ENCODE data around the gene UHRF1. TPM values are rescaled to one million over a fixed set of nuclear protein-coding genes. Genes with fewer than 3 reads are reported as not detected.
A peak's percentile ranks its signal among the peaks of the same experiment; 100 is the strongest.

UHRF1 gene
- total RNA-seq, result under 1 TPM; 0.32 to 0.66 (median 0.44) TPM

GRCh38 chr19:4909156-4909896 lies at the start of gene UHRF1:
Gene UHRF1, plus strand, starts transcription at chr19:4909501. Its CDS starts 1,385 bp downstream, at chr19:4910886.
- intact Hi-C loops (cut with DNase I; ENCODE audit: low total_unique reads), result no loop called here
- Histone ChIP-seq H3K4me1 (peaks cover 15 to 20% of the 10 kb centered on the region in 2 donors), H3K9me3 (no peaks in the 10 kb centered on the region), H3K36me3 (no peaks in the 10 kb centered on the region), H3K4me3 (peak within 1 kb of the TSS; percentile 58 to 72 (median 71)), H3K27me3 (no peaks in the 10 kb centered on the region), H3K27ac (peak within 1 kb of the TSS in 1 of 2 donors; percentile 21)
- DNase-seq (ENCODE audit: low spot score in 2 of 2), result no peak
- TF ChIP-seq POLR2A (IDR thresholded peaks at IDR 0.05) (no peak), POLR2AphosphoS5 (IDR thresholded peaks at IDR 0.05) (no peak)
- TF ChIP-seq, protein P1, sequence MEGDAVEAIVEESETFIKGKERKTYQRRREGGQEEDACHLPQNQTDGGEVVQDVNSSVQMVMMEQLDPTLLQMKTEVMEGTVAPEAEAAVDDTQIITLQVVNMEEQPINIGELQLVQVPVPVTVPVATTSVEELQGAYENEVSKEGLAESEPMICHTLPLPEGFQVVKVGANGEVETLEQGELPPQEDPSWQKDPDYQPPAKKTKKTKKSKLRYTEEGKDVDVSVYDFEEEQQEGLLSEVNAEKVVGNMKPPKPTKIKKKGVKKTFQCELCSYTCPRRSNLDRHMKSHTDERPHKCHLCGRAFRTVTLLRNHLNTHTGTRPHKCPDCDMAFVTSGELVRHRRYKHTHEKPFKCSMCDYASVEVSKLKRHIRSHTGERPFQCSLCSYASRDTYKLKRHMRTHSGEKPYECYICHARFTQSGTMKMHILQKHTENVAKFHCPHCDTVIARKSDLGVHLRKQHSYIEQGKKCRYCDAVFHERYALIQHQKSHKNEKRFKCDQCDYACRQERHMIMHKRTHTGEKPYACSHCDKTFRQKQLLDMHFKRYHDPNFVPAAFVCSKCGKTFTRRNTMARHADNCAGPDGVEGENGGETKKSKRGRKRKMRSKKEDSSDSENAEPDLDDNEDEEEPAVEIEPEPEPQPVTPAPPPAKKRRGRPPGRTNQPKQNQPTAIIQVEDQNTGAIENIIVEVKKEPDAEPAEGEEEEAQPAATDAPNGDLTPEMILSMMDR (IDR thresholded peaks at IDR 0.05), result no peak

GRCh38 chr19:4859697-4860096 lies 49.6 kb upstream of the UHRF1 start:
- Histone ChIP-seq H3K9me3 (no peaks in the 10 kb centered on the region), H3K4me3 (no peak overlapping the region), H3K27me3 (no peaks in the 10 kb centered on the region), H3K27ac (no peak overlapping the region), H3K36me3 (no peaks in the 10 kb centered on the region), H3K4me1 (no peaks in the 10 kb centered on the region)
- no peak for DNase-seq (ENCODE audit: low spot score in 2 of 2)
- intact Hi-C loops (cut with DNase I; ENCODE audit: low total_unique reads), result loop anchor here (10.0 kb wide), 1 partner anchor 45 kb away; no protein-coding TSS in a partner anchor
- TF ChIP-seq POLR2AphosphoS5 (IDR thresholded peaks at IDR 0.05) (no peak), POLR2A (IDR thresholded peaks at IDR 0.05) (no peak)
- TF ChIP-seq, protein P1 (IDR thresholded peaks at IDR 0.05), result no peak

GRCh38 chr19:4861147-4861546 lies 48.2 kb upstream of the UHRF1 start:
- H3K27ac ChIP-seq, result peak overlapping the region; percentile 40 to 58
- intact Hi-C loops (cut with DNase I; ENCODE audit: low total_unique reads), result loop anchor here (10.0 kb wide), 1 partner anchor 46 kb away; no protein-coding TSS in a partner anchor
- H3K4me1 ChIP-seq, result no peaks in the 10 kb centered on the region
- H3K4me3 ChIP-seq, result no peak overlapping the region
- H3K27me3 ChIP-seq, result no peaks in the 10 kb centered on the region
- H3K36me3 ChIP-seq, result no peaks in the 10 kb centered on the region
- DNase-seq (ENCODE audit: low spot score in 2 of 2), result peak; percentile 73 to 84
- TF ChIP-seq, protein P1 (IDR thresholded peaks at IDR 0.05), result no peak
- TF ChIP-seq POLR2AphosphoS5 (IDR thresholded peaks at IDR 0.05), result peak in 1 of 3 donors; percentile 23
- H3K9me3 ChIP-seq, result no peaks in the 10 kb centered on the region

DNA sequence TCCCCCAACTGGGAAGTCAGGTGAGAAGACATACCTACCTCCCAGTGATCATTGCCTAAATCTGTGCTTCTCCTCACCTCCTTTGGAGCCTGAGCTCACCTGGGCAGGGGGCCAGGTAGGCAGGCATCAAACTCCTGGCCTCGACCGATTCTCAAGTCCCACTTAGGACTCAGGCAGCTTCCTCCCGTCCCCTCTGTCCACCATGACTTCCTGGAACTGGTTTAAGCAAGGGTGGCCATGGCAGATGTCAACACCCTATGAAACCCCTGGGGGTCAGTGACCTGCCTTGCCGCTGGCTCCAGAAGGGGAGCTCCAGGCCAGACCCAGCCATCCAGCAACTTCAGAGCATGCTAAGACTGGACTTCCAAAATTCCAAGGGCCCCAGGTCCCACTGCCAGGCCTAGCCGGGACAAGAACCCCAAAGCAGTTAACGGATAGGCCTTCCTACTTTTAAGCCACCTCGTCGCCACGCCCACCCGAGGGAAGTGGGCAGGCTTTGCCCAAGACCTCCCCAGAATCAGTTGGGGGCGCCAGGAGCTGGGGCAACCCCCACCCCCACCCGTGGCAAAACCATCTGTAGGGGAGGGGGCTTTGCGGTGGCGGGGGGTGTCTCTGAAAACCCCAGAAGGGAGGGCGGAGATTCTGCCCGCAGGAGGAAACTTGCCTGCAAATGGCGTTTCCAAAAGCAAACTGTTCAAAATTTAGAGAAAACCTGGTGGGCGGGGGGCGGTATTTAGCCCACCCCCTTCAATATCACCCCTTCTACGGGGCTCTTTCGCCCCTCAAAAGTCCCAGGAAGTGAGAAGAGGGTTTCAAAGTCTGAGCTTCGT lies 42.5 kb upstream of the UHRF1 start:
- H3K4me3 ChIP-seq, result peak overlapping the region; percentile 87 to 95 (median 93)
- H3K36me3 ChIP-seq, result no peaks in the 10 kb centered on the region
- intact Hi-C loops (cut with DNase I; ENCODE audit: low total_unique reads), result loop anchor here (10.0 kb wide), 1 partner anchor 52 kb away; no protein-coding TSS in a partner anchor
- no peaks in the 10 kb centered on the region for H3K4me1 ChIP-seq
- no peaks in the 10 kb centered on the region for H3K9me3 ChIP-seq
- TF ChIP-seq POLR2A (IDR thresholded peaks at IDR 0.05) (no peak), POLR2AphosphoS5 (IDR thresholded peaks at IDR 0.05) (no peak)
- TF ChIP-seq, protein P1 (IDR thresholded peaks at IDR 0.05), result no peak
- H3K27me3 ChIP-seq, result no peaks in the 10 kb centered on the region
- H3K27ac ChIP-seq, result peak overlapping the region; percentile 90 to 97
- peak; percentile 47 to 67 for DNase-seq (ENCODE audit: low spot score in 2 of 2)

Data from breast epithelium (tissue), 4 donors.